ENCODE measurements around the gene ATCAY.

ATCAY gene

DNA sequence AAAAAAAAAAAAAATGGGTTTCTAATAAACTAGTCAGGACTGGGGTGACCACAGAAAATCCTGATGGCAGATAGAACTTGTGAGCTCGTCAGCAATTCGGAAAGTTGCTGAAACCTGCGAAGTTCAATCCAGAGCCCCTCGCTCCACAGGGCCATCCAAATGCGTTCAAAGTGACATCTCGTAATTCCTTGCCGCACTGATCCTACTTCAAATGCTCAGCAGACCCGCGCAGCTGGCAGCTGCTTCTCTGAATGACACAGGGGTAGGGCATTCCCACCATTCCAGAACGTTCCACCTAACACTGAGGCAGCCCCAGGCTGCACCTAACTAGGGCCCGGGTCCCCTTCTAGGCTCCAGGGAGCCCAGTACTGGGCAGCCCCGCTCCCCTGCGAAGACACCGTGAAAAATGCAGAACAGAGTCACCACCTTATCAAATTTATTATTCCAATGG lies 95.2 kb downstream of the ATCAY start:
- DNase-seq = no peak

GRCh38 chr19:3976495-3977241 lies 96.2 kb downstream of the ATCAY start:
- no peak for DNase-seq
